ENCODE results near the gene CD86. TPM values are rescaled to one million over a fixed set of nuclear protein-coding genes. Genes with fewer than 3 reads are reported as not detected.

CD86 gene
- total and polyA plus RNA-seq, 2 of the 8 experiments (the other 6 are each of a cell fraction or from before 2014, with no cell fraction given) = 0.12 to 0.30 TPM

- 90% methylated on average over 8 of the region's 8 CpGs; no CpG with 5 or more reads in 1 of the 2 experiments for WGBS, 2 experiments (ENCODE audit: extremely low coverage in 1 of 2, insufficient coverage in 1 of 2, insufficient read length in 1 of 2, insufficient replicate concordance in 2 of 2, low coverage in 1 of 2, low lambda C conversion rate in 2 of 2, missing lambda C conversion rate in 1 of 2)
- no peak for TF ChIP-seq RFX5 (IDR thresholded peaks at IDR 0.05; ENCODE audit: borderline replicate concordance, low read depth, low read length)
- no peak for TF ChIP-seq KDM4A (IDR thresholded peaks at IDR 0.05; ENCODE audit: low read depth, low read length, severe bottlenecking)
- no peak for TF ChIP-seq USF2 (IDR thresholded peaks at IDR 0.05; ENCODE audit: low read length)
- no peak for TF ChIP-seq SP2 (IDR thresholded peaks at IDR 0.05; ENCODE audit: low read length)
- no peak for TF ChIP-seq PHF8 (conservative IDR thresholded peaks at IDR 0.05; ENCODE audit: low read depth, low read length)
- no peak for TF ChIP-seq RNF2 (IDR thresholded peaks at IDR 0.05; ENCODE audit: borderline replicate concordance, low read depth, low read length, missing control alignments, poor library complexity, severe bottlenecking)
- TF ChIP-seq ATF3 (IDR thresholded peaks at IDR 0.05; ENCODE audit: insufficient read depth, low read depth, low read length) = no peak
- no peak for TF ChIP-seq ZNF274 (IDR thresholded peaks at IDR 0.05; ENCODE audit: borderline replicate concordance, extremely low read depth, low read length)
Measured at GRCh38 chr3:122078235-122078935, 23.2 kb downstream of the CD86 start.

More at GRCh38 chr3:122078235-122078935, 23.2 kb downstream of the CD86 start:
- no peak overlapping the region for H2AFZ ChIP-seq (ENCODE audit: low read length)
- no peak overlapping the region for H3K14ac ChIP-seq (ENCODE audit: insufficient read length)
- H3K4me1 ChIP-seq (replicated peaks in 1 of 4; ENCODE audit: control insufficient read depth in 3 of 4, insufficient read depth in 4 of 4, low read length in 3 of 4) = peaks cover 0 to 4% (median 0%) of the 10 kb centered on the region in 4 experiments; a peak in 2 of 7 replicates
- no peaks in the 10 kb centered on the region for H3K9me3 ChIP-seq (ENCODE audit: insufficient read depth in 2 of 2, low read depth in 1 of 2, low read length in 1 of 2)
- no peak overlapping the region for H4K5ac ChIP-seq (ENCODE audit: insufficient read length, low read depth, low read length)
- no peak overlapping the region for H3K27ac ChIP-seq (ENCODE audit: low read depth, low read length)
- no peak overlapping the region for H2BK5ac ChIP-seq (ENCODE audit: low read depth, low read length)
- no peak overlapping the region for H3K56ac ChIP-seq (replicated peaks; ENCODE audit: insufficient read length, low read depth, low read length)
- H3K23ac ChIP-seq (ENCODE audit: insufficient read length) = no peak overlapping the region
- H3K4me2 ChIP-seq (ENCODE audit: insufficient read depth in 1 of 2, low read depth in 2 of 2, low read length in 2 of 2) = no peak overlapping the region
- no peak overlapping the region for H3K18ac ChIP-seq (ENCODE audit: extremely low read depth, low read length)
- H2AK5ac ChIP-seq (ENCODE audit: low read depth, low read length) = no peak overlapping the region
- H2BK120ac ChIP-seq (replicated peaks; ENCODE audit: low read depth, low read length) = no peak overlapping the region
- no peak overlapping the region for H3K9ac ChIP-seq (replicated peaks in 1 of 4; ENCODE audit: extremely low read depth in 1 of 4, low read depth in 3 of 4, low read length in 3 of 4)
- ChIA-PET CTCF (ENCODE audit: partially characterized antibody) (interaction anchor here (1.0 to 1.4 kb wide), 4 partner anchors 10 to 82 kb away, joined by 3 to 5 read pairs (median 4); no protein-coding TSS in a partner anchor), POLR2A (ENCODE audit: partially characterized antibody) (interaction anchor here (1.5 kb wide), 1 partner anchor 15 kb away, joined by 3 read pairs; no protein-coding TSS in a partner anchor)
- H3K79me2 ChIP-seq (ENCODE audit: control insufficient read depth in 1 of 2, insufficient read depth in 2 of 2, low read length in 2 of 2) = no peaks in the 10 kb centered on the region
- H4K91ac ChIP-seq (replicated peaks; ENCODE audit: insufficient read length, low read length) = no peak overlapping the region
- no peak overlapping the region for H4K8ac ChIP-seq (ENCODE audit: extremely low read depth, insufficient read depth, low read length)
- FAIRE-seq (no peak), DNase-seq (ENCODE audit: low read depth in 1 of 2, low spot score in 2 of 2) (no peak)
- H3K4ac ChIP-seq (replicated peaks; ENCODE audit: insufficient read length, low read depth, low read length) = no peak overlapping the region
- H3K36me3 ChIP-seq (ENCODE audit: control insufficient read depth in 2 of 4, insufficient read depth in 4 of 4, low read length in 3 of 4) = no peaks in the 10 kb centered on the region
- no peak overlapping the region for H2BK12ac ChIP-seq (ENCODE audit: low read depth, low read length)
- no peaks in the 10 kb centered on the region for H3K79me1 ChIP-seq (ENCODE audit: low read depth, low read length)
- H3K27me3 ChIP-seq (replicated peaks in 1 of 4; ENCODE audit: control insufficient read depth in 3 of 4, extremely low read depth in 1 of 4, insufficient read depth in 3 of 4, low read length in 3 of 4) = no peaks in the 10 kb centered on the region
- no peaks in the 10 kb centered on the region for H3K23me2 ChIP-seq (ENCODE audit: low read depth, low read length)
- no peaks in the 10 kb centered on the region for H4K20me1 ChIP-seq (replicated peaks in 1 of 2; ENCODE audit: control insufficient read depth in 1 of 2, insufficient read depth in 2 of 2, low read length in 2 of 2)
- no peak overlapping the region for H2BK20ac ChIP-seq (ENCODE audit: low read length)
- H2BK15ac ChIP-seq (ENCODE audit: low read length) = no peak overlapping the region
- no peak overlapping the region for H3K4me3 ChIP-seq (ENCODE audit: extremely low read depth in 1 of 4, insufficient read depth in 2 of 4, low read depth in 3 of 4, low read length in 4 of 4)
